Measurements from ENCODE around the gene FCAR. TPM values are rescaled to one million over a fixed set of nuclear protein-coding genes. Genes with fewer than 3 reads are reported as not detected.

FCAR gene
- total RNA-seq, 1 experiment from 2014 or later = 0.22 TPM

GRCh38 chr19:54875506-54875905, 1.5 kb downstream of the FCAR start:
- no peak for DNase-seq (ENCODE audit: low spot score)
- Mint-ChIP-seq H3K36me3 (no peaks in the 10 kb centered on the region), H3K9me3 (peaks cover 21% of the 10 kb centered on the region), H3K27ac (no peak overlapping the region), H3K4me1 (peaks cover 28% of the 10 kb centered on the region), H3K4me3 (no peak overlapping the region), H3K27me3 (ENCODE audit: low read depth) (peaks cover 23% of the 10 kb centered on the region)
- no peak for ATAC-seq
- ChIA-PET CTCF (no interaction called here), POLR2A (no interaction called here)
- no peak for TF ChIP-seq IRF1 (CRISPR knock-in tag; IDR thresholded peaks at IDR 0.05)
- TF ChIP-seq ZBTB21 (CRISPR knock-in tag; IDR thresholded peaks at IDR 0.05; ENCODE audit: borderline replicate concordance) = no peak
- TF ChIP-seq USF1 (CRISPR knock-in tag; IDR thresholded peaks at IDR 0.05) = no peak
- TF ChIP-seq CREB1 (CRISPR knock-in tag; IDR thresholded peaks at IDR 0.05) = no peak
- no peak for TF ChIP-seq IRF2 (CRISPR knock-in tag; IDR thresholded peaks at IDR 0.05; ENCODE audit: borderline replicate concordance, low read depth)
- TF ChIP-seq GTF2I (CRISPR knock-in tag; conservative IDR thresholded peaks at IDR 0.05) = no peak
- no peak for TF ChIP-seq RORB (CRISPR knock-in tag; IDR thresholded peaks at IDR 0.05)
- no peak for TF ChIP-seq ATF3 (CRISPR knock-in tag; conservative IDR thresholded peaks at IDR 0.05)
- no peak for TF ChIP-seq ZNF425 (CRISPR knock-in tag; conservative IDR thresholded peaks at IDR 0.05)

- peaks cover 28% of the 10 kb centered on the region for H3K27me3 Mint-ChIP-seq (ENCODE audit: low read depth)
- DNase-seq (ENCODE audit: low spot score) (no peak), ATAC-seq (no peak)
- POLR2A ChIA-PET = interaction anchor here (0.7 kb wide), 1 partner anchor 149 kb away, joined by 3 read pairs; no protein-coding TSS in a partner anchor
- no peaks in the 10 kb centered on the region for H3K36me3 Mint-ChIP-seq
- H3K4me3 Mint-ChIP-seq = no peak overlapping the region
- H3K9me3 Mint-ChIP-seq = peaks cover 13% of the 10 kb centered on the region
- H3K4me1 Mint-ChIP-seq = peaks cover 30% of the 10 kb centered on the region
- CTCF ChIA-PET = no interaction called here
- H3K27ac Mint-ChIP-seq = no peak overlapping the region
- no peak for TF ChIP-seq ZNF396 (CRISPR knock-in tag; IDR thresholded peaks at IDR 0.05; ENCODE audit: borderline replicate concordance)
- no peak for TF ChIP-seq MYBL2 (CRISPR knock-in tag; IDR thresholded peaks at IDR 0.05)
- TF ChIP-seq E2F5 (CRISPR knock-in tag; IDR thresholded peaks at IDR 0.05) = no peak
Measured at GRCh38 chr19:54877471-54877870, 3.4 kb downstream of the FCAR start.

- no peaks in the 10 kb centered on the region for H3K36me3 Mint-ChIP-seq
- H3K27ac Mint-ChIP-seq = no peak overlapping the region
- ChIA-PET CTCF (interaction anchor here (0.5 to 5.5 kb wide), 83 partner anchors 8 to 805 kb away, joined by 3 to 166 read pairs (median 5); partner anchors contain the start of genes GP6, LENG9, NCR1 and PPP1R12C), POLR2A (interaction anchor here (0.6 to 1.1 kb wide), 5 partner anchors 12 to 279 kb away, joined by 3 to 5 read pairs (median 3); no protein-coding TSS in a partner anchor)
- H3K4me3 Mint-ChIP-seq = no peak overlapping the region
- ATAC-seq (no peak), DNase-seq (ENCODE audit: low spot score) (no peak)
- TF ChIP-seq GABPB1 (CRISPR knock-in tag; IDR thresholded peaks at IDR 0.05) = no peak
- no peak for TF ChIP-seq ZNF219 (CRISPR knock-in tag; IDR thresholded peaks at IDR 0.05; ENCODE audit: borderline replicate concordance)
- no peak for TF ChIP-seq OVOL2 (CRISPR knock-in tag; IDR thresholded peaks at IDR 0.05; ENCODE audit: borderline replicate concordance)
- TF ChIP-seq TEAD4 (CRISPR knock-in tag; IDR thresholded peaks at IDR 0.05) = no peak
- peaks cover 26% of the 10 kb centered on the region for H3K4me1 Mint-ChIP-seq
- peaks cover 22% of the 10 kb centered on the region for H3K27me3 Mint-ChIP-seq (ENCODE audit: low read depth)
- peaks cover 12% of the 10 kb centered on the region for H3K9me3 Mint-ChIP-seq
Measured at GRCh38 chr19:54881884-54882283, 7.8 kb downstream of the FCAR start.

Data from WTC11 (cell line).